Right renal cortex interstitium (tissue), 3 donors: ENCODE results near the gene ZNF837. TPM values are rescaled to one million over a fixed set of nuclear protein-coding genes. Genes with fewer than 3 reads are reported as not detected.

Source experiments
- DNase-seq, 3 donors: peaks; one replicate each; pipeline ENCODE4 v3.0.0-alpha.2; 2013; ENCODE audit warnings: low read depth in 3 of 3, low spot score in 2 of 3
- polyA plus RNA-seq, 3 donors: library from polyadenylated mRNA; unstranded; fragments of 120-200 nt; gene quantifications; one replicate each; pipeline ENCODE4 v1.2.1, GENCODE V29; 2013; ENCODE audit not compliant: insufficient read length in 3 of 3

The ZNF837 gene
- polyA plus RNA-seq, 3 donors: 2.2 to 3.0 (median 2.6) TPM

- no peak for DNase-seq
Measured at GRCh38 chr19:58326501-58326913, 54.3 kb downstream of the ZNF837 start.

GRCh38 chr19:58325311-58326022 is 55.4 kb downstream of the ZNF837 start:
- DNase-seq: no peak

- no peak for DNase-seq
Measured at GRCh38 chr19:58319241-58319640, 61.6 kb downstream of the ZNF837 start.

GRCh38 chr19:58318297-58318696 is 62.5 kb downstream of the ZNF837 start:
- no peak for DNase-seq

Other genes with a start within 250 kb of the ZNF837 start
- 10 to 100 TPM; 25.6 to 26.3 (median 25.8) TPM for gene ZNF329, start 230.2 kb downstream of the ZNF837 start, polyA plus RNA-seq
- 10 to 100 TPM; 17.6 to 19.5 (median 18.4) TPM for gene ZNF274, start 198.0 kb downstream of the ZNF837 start, polyA plus RNA-seq
- 10 to 100 TPM; 28.3 to 37.8 (median 33.8) TPM for gene ZNF544, start 152.1 kb downstream of the ZNF837 start, polyA plus RNA-seq
- 1 to 10 TPM; 6.1 to 6.6 (median 6.5) TPM for gene ZNF8, start 102.1 kb downstream of the ZNF837 start, polyA plus RNA-seq
- 10 to 100 TPM; 44.8 to 53.6 (median 49.3) TPM for gene ERVK3-1, start 75.7 kb downstream of the ZNF837 start, polyA plus RNA-seq
- 1 to 10 TPM; 3.4 to 4.0 (median 3.5) TPM for gene ZSCAN22, start 54.0 kb downstream of the ZNF837 start, polyA plus RNA-seq
- gene A1BG, start 27.5 kb downstream of the ZNF837 start, polyA plus RNA-seq: under 1 TPM; 0.60 to 0.79 (median 0.76) TPM
- gene ZNF497, start 18.3 kb downstream of the ZNF837 start, polyA plus RNA-seq: 1 to 10 TPM; 3.3 to 3.9 (median 3.5) TPM
- gene RPS5, start 6.2 kb upstream of the ZNF837 start, polyA plus RNA-seq: 100 to 1,000 TPM; 846 to 997 (median 995) TPM
- not detected for gene RNF225, start 14.6 kb upstream of the ZNF837 start, polyA plus RNA-seq
- 10 to 100 TPM; 13.7 to 16.5 (median 14.3) TPM for gene ZNF584, start 27.6 kb upstream of the ZNF837 start, polyA plus RNA-seq
- gene ZNF132, start 59.1 kb upstream of the ZNF837 start, polyA plus RNA-seq: 10 to 100 TPM; 14.7 to 16.8 (median 16.6) TPM
- gene ZNF324B, start 70.6 kb upstream of the ZNF837 start, polyA plus RNA-seq: 1 to 10 TPM; 5.0 to 5.5 (median 5.3) TPM
- gene ZNF324, start 86.0 kb upstream of the ZNF837 start, polyA plus RNA-seq: 1 to 10 TPM; 8.9 to 9.3 (median 9.0) TPM
- 10 to 100 TPM; 12.4 to 14.3 (median 12.6) TPM for gene ZNF446, start 95.3 kb upstream of the ZNF837 start, polyA plus RNA-seq
- 1 to 10 TPM; 8.0 to 9.9 (median 9.7) TPM for gene SLC27A5, start 131.0 kb upstream of the ZNF837 start, polyA plus RNA-seq
- 10 to 100 TPM in 1 of 3 donors, 1 to 10 TPM in 2; 7.8 to 10.5 (median 10.0) TPM for gene ZBTB45, start 138.8 kb upstream of the ZNF837 start, polyA plus RNA-seq
- gene TRIM28, start 163.0 kb upstream of the ZNF837 start, polyA plus RNA-seq: 100 to 1,000 TPM; 682 to 734 (median 690) TPM
- gene CHMP2A, start 174.1 kb upstream of the ZNF837 start, polyA plus RNA-seq: 100 to 1,000 TPM; 124 to 134 (median 127) TPM
- 10 to 100 TPM; 79.4 to 99.8 (median 86.5) TPM for gene UBE2M, start 177.6 kb upstream of the ZNF837 start, polyA plus RNA-seq
- 10 to 100 TPM; 20.9 to 22.9 (median 21.3) TPM for gene MZF1, start 192.3 kb upstream of the ZNF837 start, polyA plus RNA-seq